HEK293 (cell line): ENCODE measurements around the gene RBFOX2.

ENCODE experiments used
- SCRT2 ChIP-seq: fragments of 450-650 bp; formaldehyde crosslinking; IDR thresholded peaks from 2 replicates; pipeline ENCODE4 v1.5.1; 2016; ENCODE audit warnings: missing biosample characterization, missing genetic modification characterization
- ZNF274 ChIP-seq, 2 experiments: fragments of 200-500 bp in 1 of 2; fragments of 450-650 bp in 1 of 2; sonication (Bioruptor generic) in 1 of 2; formaldehyde crosslinking in 1 of 2; IDR thresholded peaks; 2 replicates each; pipeline versions ENCODE4 v1.5.1 to v1.6.1; 2014 to 2016; ENCODE audit warnings: borderline replicate concordance in 1 of 2, inconsistent platforms in 1 of 2, low read length in 1 of 2, missing biosample characterization in 1 of 2, missing genetic modification characterization in 1 of 2
- TF ChIP-seq, protein P1 (sequence below): fragments of 450-650 bp; formaldehyde crosslinking; IDR thresholded peaks from 2 replicates; pipeline ENCODE4 v1.5.1; 2016; ENCODE audit warnings: missing biosample characterization, missing genetic modification characterization

DNA sequence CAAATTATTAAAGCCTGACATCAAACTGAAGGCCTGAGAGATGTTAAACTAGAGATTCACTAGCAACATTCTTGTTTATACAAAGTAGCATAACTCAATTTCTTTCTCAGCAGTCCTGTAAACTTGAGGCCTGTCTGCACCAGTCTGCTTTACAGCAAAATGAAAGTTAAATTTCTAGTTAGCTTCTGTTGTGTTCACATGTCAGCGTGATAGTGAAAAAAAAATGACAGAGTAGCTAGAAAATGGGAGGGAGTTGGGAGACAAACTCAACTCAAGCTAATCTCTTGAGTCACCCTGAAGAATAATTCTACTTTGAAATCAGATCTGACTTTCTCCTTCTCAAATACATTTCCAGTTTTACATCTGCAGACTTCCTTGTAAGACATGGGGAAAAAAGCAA, 6.5 kb downstream of the RBFOX2 start:
- TF ChIP-seq, protein P1, sequence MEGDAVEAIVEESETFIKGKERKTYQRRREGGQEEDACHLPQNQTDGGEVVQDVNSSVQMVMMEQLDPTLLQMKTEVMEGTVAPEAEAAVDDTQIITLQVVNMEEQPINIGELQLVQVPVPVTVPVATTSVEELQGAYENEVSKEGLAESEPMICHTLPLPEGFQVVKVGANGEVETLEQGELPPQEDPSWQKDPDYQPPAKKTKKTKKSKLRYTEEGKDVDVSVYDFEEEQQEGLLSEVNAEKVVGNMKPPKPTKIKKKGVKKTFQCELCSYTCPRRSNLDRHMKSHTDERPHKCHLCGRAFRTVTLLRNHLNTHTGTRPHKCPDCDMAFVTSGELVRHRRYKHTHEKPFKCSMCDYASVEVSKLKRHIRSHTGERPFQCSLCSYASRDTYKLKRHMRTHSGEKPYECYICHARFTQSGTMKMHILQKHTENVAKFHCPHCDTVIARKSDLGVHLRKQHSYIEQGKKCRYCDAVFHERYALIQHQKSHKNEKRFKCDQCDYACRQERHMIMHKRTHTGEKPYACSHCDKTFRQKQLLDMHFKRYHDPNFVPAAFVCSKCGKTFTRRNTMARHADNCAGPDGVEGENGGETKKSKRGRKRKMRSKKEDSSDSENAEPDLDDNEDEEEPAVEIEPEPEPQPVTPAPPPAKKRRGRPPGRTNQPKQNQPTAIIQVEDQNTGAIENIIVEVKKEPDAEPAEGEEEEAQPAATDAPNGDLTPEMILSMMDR, result no peak
- TF ChIP-seq SCRT2 (tag by site-specific recombination) (no peak), ZNF274 (IDR thresholded peaks at IDR 0.05; ENCODE audit: low read length) (no peak), ZNF274 (tag by site-specific recombination; IDR thresholded peaks at IDR 0.05; ENCODE audit: borderline replicate concordance) (no peak)
